SK-N-SH (cell line): ENCODE results near the gene CLN6. TPM values are rescaled to one million over a fixed set of nuclear protein-coding genes. Genes with fewer than 3 reads are reported as not detected.

ENCODE experiments used
- CTCF ChIA-PET: fragments of 300-600, 350-600 bp; formaldehyde crosslinking; extraction: SDS; loops from one replicate; lab custom pipeline; 2021; lab: Yijun Ruan, JAX
- POLR2A ChIA-PET: fragments of 350-600 bp; sonication (Branson Sonifier 250); formaldehyde crosslinking; extraction: SDS; loops from one replicate; lab custom pipeline; 2020; ENCODE audit warnings: antibody characterized with exemption, inconsistent platforms; lab: Yijun Ruan, JAX
- DNase-seq: peaks from one replicate; pipeline ENCODE4 v3.0.0; 2012
- H2AFZ ChIP-seq: fragments of 200-600 bp; sonication (generic); 2 replicates; pipeline ENCODE4 v1.8.1; 2016; ENCODE audit warnings: antibody characterized with exemption, mild to moderate bottlenecking, low read depth
- H3F3A ChIP-seq: fragments of 200-600 bp; sonication (generic); replicated peaks from 2 replicates; pipeline ENCODE3; 2016; ENCODE audit warnings: antibody characterized with exemption, mild to moderate bottlenecking; ENCODE audit not compliant: insufficient read depth
- H3K27ac ChIP-seq, 2 experiments: fragments of 200-500 bp in 1 of 2; fragments of 200-600 bp in 1 of 2; sonication (Bioruptor generic) in 1 of 2; sonication (generic), shearing (Covaris generic) in 1 of 2; 2 replicates each; pipeline versions ENCODE4 v1.5.1 to v1.6.1; 2014 to 2016; ENCODE audit warnings: low read depth in 2 of 2, inconsistent platforms in 1 of 2, low read length in 1 of 2, mild to moderate bottlenecking in 1 of 2, mixed read lengths in 1 of 2
- H3K27me3 ChIP-seq: fragments of 200-600 bp; sonication (generic), shearing (Covaris generic); 2 replicates; pipeline ENCODE4 v1.6.1; 2016; ENCODE audit warnings: mixed run types; ENCODE audit not compliant: insufficient read depth
- H3K36me3 ChIP-seq, 2 experiments: fragments of 200-500 bp in 1 of 2; fragments of 200-600 bp in 1 of 2; sonication (Bioruptor generic) in 1 of 2; sonication (generic) in 1 of 2; replicated peaks in 1 of 2; 2 replicates each; pipeline versions ENCODE3 to v1.5.1; 2014 to 2016; ENCODE audit warnings: low read length in 1 of 2, mild to moderate bottlenecking in 1 of 2; ENCODE audit not compliant: insufficient read depth in 2 of 2, control insufficient read depth in 1 of 2
- H3K4me1 ChIP-seq, 2 experiments: fragments of 200-500 bp in 1 of 2; fragments of 200-600 bp in 1 of 2; sonication (Bioruptor generic) in 1 of 2; sonication (generic), shearing (Covaris generic) in 1 of 2; 2 replicates each; pipeline versions ENCODE4 v1.5.1 to v1.6.1; 2014 to 2016; ENCODE audit warnings: low read depth in 1 of 2, low read length in 1 of 2, mixed run types in 1 of 2; ENCODE audit not compliant: insufficient read depth in 2 of 2, control insufficient read depth in 1 of 2
- H3K4me2 ChIP-seq: fragments of 200-600 bp; sonication (generic), shearing (Covaris generic); 2 replicates; pipeline ENCODE4 v1.6.1; 2017; ENCODE audit warnings: mixed run types
- H3K4me3 ChIP-seq, 2 experiments: fragments of 200-500 bp in 1 of 2; fragments of 200-600 bp in 1 of 2; sonication (Bioruptor generic) in 1 of 2; sonication (generic), shearing (Covaris generic) in 1 of 2; 2 replicates each; pipeline versions ENCODE4 v1.5.1 to v1.8.1; 2014 to 2016; ENCODE audit warnings: low read depth in 2 of 2, inconsistent platforms in 1 of 2, low read length in 1 of 2, mild to moderate bottlenecking in 1 of 2, mixed read lengths in 1 of 2, moderate library complexity in 1 of 2
- H3K79me2 ChIP-seq: fragments of 200-600 bp; sonication (generic); 2 replicates; pipeline ENCODE4 v1.8.1; 2017; ENCODE audit warnings: mild to moderate bottlenecking; ENCODE audit not compliant: insufficient read depth
- H3K9ac ChIP-seq: fragments of 200-600 bp; sonication (generic); 2 replicates; pipeline ENCODE4 v1.6.1; 2017; ENCODE audit warnings: mixed run types
- H3K9me2 ChIP-seq: fragments of 200-600 bp; sonication (generic); 2 replicates; pipeline ENCODE4 v1.6.1; 2017; ENCODE audit warnings: mixed run types
- H3K9me3 ChIP-seq: fragments of 200-600 bp; sonication (generic); 2 replicates; pipeline ENCODE4 v1.6.1; 2017; ENCODE audit warnings: mixed run types, mild to moderate bottlenecking, moderate library complexity
- H4K20me1 ChIP-seq: fragments of 200-600 bp; sonication (generic); 2 replicates; pipeline ENCODE4 v1.6.1; 2017; ENCODE audit warnings: mild to moderate bottlenecking, mixed run types; ENCODE audit not compliant: insufficient read depth
- CHD2 ChIP-seq: fragments of 150-350 bp; IDR thresholded peaks from 2 replicates; pipeline ENCODE4 v1.6.1; 2018; ENCODE audit warnings: low read length; ENCODE audit not compliant: partially characterized antibody
- ELF1 ChIP-seq: IDR thresholded peaks from 2 replicates; pipeline ENCODE4 v1.4.0; 2012
- EZH2phosphoT487 ChIP-seq: fragments of 200-600 bp; sonication (generic); IDR thresholded peaks from 2 replicates; pipeline ENCODE4 v1.6.1; 2017; ENCODE audit warnings: low read depth, mixed run types, mild to moderate bottlenecking, antibody characterized with exemption, moderate library complexity, borderline replicate concordance
- FOSL2 ChIP-seq: IDR thresholded peaks from 2 replicates; pipeline ENCODE4 v1.4.0; 2012; ENCODE audit warnings: low read depth, mild to moderate bottlenecking, moderate library complexity, borderline replicate concordance
- FOXJ3 ChIP-seq: sonication (generic); formaldehyde crosslinking; IDR thresholded peaks from 2 replicates; pipeline ENCODE4 v1.5.1; 2020; ENCODE audit warnings: mild to moderate bottlenecking, missing genetic modification reagents
- FOXM1 ChIP-seq: IDR thresholded peaks from 2 replicates; pipeline ENCODE4 v1.4.0; 2012; ENCODE audit warnings: low read depth, mild to moderate bottlenecking
- GABPA ChIP-seq: IDR thresholded peaks from 2 replicates; pipeline ENCODE4 v1.4.0; 2012; ENCODE audit warnings: low read depth, mild to moderate bottlenecking
- JUND ChIP-seq: IDR thresholded peaks from 2 replicates; pipeline ENCODE4 v1.4.0; 2012
- MEF2A ChIP-seq: IDR thresholded peaks from 2 replicates; pipeline ENCODE4 v1.4.0; 2012; ENCODE audit warnings: low read depth, borderline replicate concordance
- MXI1 ChIP-seq: IDR thresholded peaks from 2 replicates; pipeline ENCODE4 v1.6.1; 2012; ENCODE audit warnings: mild to moderate bottlenecking, low read depth, low read length, improper control_type of control experiment
- NFIC ChIP-seq: IDR thresholded peaks from 2 replicates; pipeline ENCODE4 v1.4.0; 2012; ENCODE audit warnings: borderline replicate concordance
- NRF1 ChIP-seq: IDR thresholded peaks from 2 replicates; pipeline ENCODE4 v1.6.1; 2012; ENCODE audit warnings: low read depth, mild to moderate bottlenecking, low read length
- POLR2AphosphoS5 ChIP-seq: IDR thresholded peaks from 2 replicates; pipeline ENCODE4 v1.6.1; 2012; ENCODE audit warnings: low read depth, low read length
- RAD21 ChIP-seq: IDR thresholded peaks from 2 replicates; pipeline ENCODE4 v1.6.1; 2012; ENCODE audit warnings: mild to moderate bottlenecking, low read length
- RCOR1 ChIP-seq: fragments of 150-350 bp; IDR thresholded peaks from 2 replicates; pipeline ENCODE4 v1.6.1; 2017; ENCODE audit warnings: antibody characterized with exemption, low read length
- RFX5 ChIP-seq: IDR thresholded peaks from 2 replicates; pipeline ENCODE4 v1.6.1; 2012; ENCODE audit warnings: mild to moderate bottlenecking, improper control_type of control experiment, low read length
- SIN3A ChIP-seq: IDR thresholded peaks from 2 replicates; pipeline ENCODE4 v1.6.1; 2012; ENCODE audit warnings: low read depth, mild to moderate bottlenecking, low read length, moderate library complexity, borderline replicate concordance
- TAF1 ChIP-seq: IDR thresholded peaks from 2 replicates; pipeline ENCODE4 v1.6.1; 2012; ENCODE audit warnings: low read depth, mild to moderate bottlenecking, low read length, moderate library complexity, borderline replicate concordance
- TCF12 ChIP-seq: IDR thresholded peaks from 2 replicates; pipeline ENCODE4 v1.4.0; 2012
- TEAD4 ChIP-seq: IDR thresholded peaks from 2 replicates; pipeline ENCODE4 v1.4.0; 2012; ENCODE audit warnings: mild to moderate bottlenecking, borderline replicate concordance; ENCODE audit not compliant: insufficient read depth
- YY1 ChIP-seq: IDR thresholded peaks from 2 replicates; pipeline ENCODE4 v1.4.0; 2012; ENCODE audit warnings: low read depth, mild to moderate bottlenecking
- WGBS: methylation state at CpG from one replicate; pipeline ENCODE4 v1.1.6; 2017; ENCODE audit warnings: low lambda C conversion rate; 5-methylcytosine and 5-hydroxymethylcytosine counted together
- polyA plus RNA-seq, 3 experiments: library from polyadenylated mRNA; depleted of rRNA; stranded (reverse); fragments of >200 nt; gene quantifications; 2 replicates each; pipeline ENCODE4 v1.2.3, GENCODE V29; 2012
- TF ChIP-seq, protein P1 (sequence below): IDR thresholded peaks from 2 replicates; pipeline ENCODE4 v1.4.0; 2012; ENCODE audit warnings: low read depth, borderline replicate concordance
- TF ChIP-seq, protein P2 (sequence below): IDR thresholded peaks from 2 replicates; pipeline ENCODE4; 2012
- TF ChIP-seq, protein P3 (sequence below): IDR thresholded peaks from 2 replicates; pipeline ENCODE4 v1.4.0; 2012; ENCODE audit warnings: low read depth
- TF ChIP-seq, protein P4 (sequence below): fragments of 150-350 bp; IDR thresholded peaks from 2 replicates; pipeline ENCODE4 v1.6.1; 2016; ENCODE audit warnings: mild to moderate bottlenecking, low read depth, low read length

CLN6 gene
- polyA plus RNA-seq, 1 of the 3 experiments (the other 2 are of a cell fraction) = 27.5 TPM

DNA sequence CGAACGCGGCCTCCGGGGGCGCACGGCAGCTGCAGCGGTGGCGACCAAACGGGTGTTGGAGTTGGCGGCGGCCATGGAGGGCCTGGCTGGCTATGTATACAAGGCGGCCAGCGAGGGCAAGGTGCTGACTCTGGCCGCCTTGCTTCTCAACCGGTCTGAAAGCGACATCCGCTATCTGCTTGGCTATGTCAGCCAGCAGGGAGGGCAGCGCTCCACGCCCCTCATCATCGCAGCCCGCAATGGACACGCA lies 48.7 kb upstream of the CLN6 start:
- Histone ChIP-seq H3K9me3 (no peaks in the 10 kb centered on the region), H3K79me2 (peaks cover 84% of the 10 kb centered on the region), H3K36me3 (peaks cover 7 to 11% of the 10 kb centered on the region in 2 experiments), H2AFZ (no peak overlapping the region), H3F3A (peaks cover 19% of the 10 kb centered on the region), H3K4me1 (peaks cover 14 to 36% of the 10 kb centered on the region in 2 experiments; a peak in 3 of 4 replicates), H3K27ac (peak overlapping the region; percentile 97 to 99), H3K9me2 (no peaks in the 10 kb centered on the region), H3K27me3 (no peaks in the 10 kb centered on the region), H3K4me3 (peak overlapping the region; percentile 86 to 98), H4K20me1 (peaks cover 49% of the 10 kb centered on the region), H3K4me2 (peak overlapping the region; percentile 82), H3K9ac (peak overlapping the region; percentile 98)
- no peak for DNase-seq
- WGBS = 0% methylated on average over 17 of the region's 22 CpGs
- CTCF ChIA-PET = interaction anchor here (1.7 to 2.9 kb wide), 3 partner anchors 25 to 29 kb away, joined by 5 to 19 read pairs (median 8); no protein-coding TSS in a partner anchor
- POLR2A ChIA-PET = interaction anchor here (1.1 to 2.5 kb wide), 7 partner anchors 11 to 541 kb away, joined by 5 to 16 read pairs (median 6); no protein-coding TSS in a partner anchor
- TF ChIP-seq RAD21 = no peak

DNA sequence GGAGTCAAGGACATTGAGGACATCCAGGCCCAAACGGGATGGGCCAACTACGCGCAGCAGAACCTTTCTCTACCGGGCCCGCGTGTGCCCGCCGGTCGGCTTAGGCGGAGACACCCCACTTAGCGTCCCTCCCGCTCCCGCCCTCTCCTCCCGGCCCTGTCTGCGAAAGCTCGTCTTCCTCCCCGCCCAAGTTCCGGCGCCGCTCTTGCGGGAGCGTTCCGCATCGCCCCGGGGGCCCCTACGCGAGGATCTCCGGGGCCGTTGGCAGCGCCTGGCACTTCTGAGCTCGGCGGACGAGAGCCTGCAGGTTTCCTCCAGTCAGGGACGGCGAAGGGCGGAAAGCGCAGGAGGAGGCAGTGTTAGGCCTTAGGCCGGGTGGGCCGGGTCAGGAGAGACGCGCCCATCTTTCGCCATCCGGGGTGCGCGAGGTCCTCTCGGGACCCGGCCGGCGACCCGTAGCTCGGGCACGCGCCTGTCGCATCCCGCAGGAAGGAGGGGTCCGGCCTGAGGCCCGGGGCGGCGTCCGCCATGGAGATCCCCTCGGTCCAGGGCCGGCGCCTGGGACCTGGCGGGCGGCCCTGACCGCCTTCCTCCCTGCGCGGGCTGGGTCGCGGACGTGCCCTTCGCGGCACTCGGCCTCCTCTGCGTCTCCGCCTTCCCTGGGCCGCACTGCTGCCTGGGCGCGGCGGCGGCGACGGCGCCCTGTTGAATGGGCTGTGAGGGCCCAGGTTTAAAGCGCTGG lies 48.2 kb upstream of the CLN6 start, which contains the start of gene FEM1B:
Gene FEM1B, plus strand, starts transcription at position 143 of the 742 bp plus-strand sequence. CDS start 673 bp downstream, outside the sequence.
- H3K27me3 ChIP-seq = no peaks in the 10 kb centered on the region
- peak within 1 kb of the TSS; percentile 97 to 99 for H3K27ac ChIP-seq
- H3K4me1 ChIP-seq = peaks cover 16 to 36% of the 10 kb centered on the region in 2 experiments; a peak in 3 of 4 replicates
- peaks cover 79% of the 10 kb centered on the region for H3K79me2 ChIP-seq
- WGBS = 0% methylated on average over 16 of the region's 85 CpGs
- H3K9ac ChIP-seq = peak within 1 kb of the TSS; percentile 98
- no peaks in the 10 kb centered on the region for H3K9me2 ChIP-seq
- DNase-seq = peak; percentile 93
- H2AFZ ChIP-seq = peak within 1 kb of the TSS; percentile 99
- H3K4me2 ChIP-seq = peak within 1 kb of the TSS; percentile 82
- H3K9me3 ChIP-seq = no peaks in the 10 kb centered on the region
- peaks cover 24% of the 10 kb centered on the region for H3F3A ChIP-seq
- peaks cover 7 to 11% of the 10 kb centered on the region in 2 experiments for H3K36me3 ChIP-seq
- ChIA-PET CTCF (interaction anchor here (0.7 to 2.9 kb wide), 7 partner anchors 17 to 48 kb away, joined by 3 to 19 read pairs (median 4); no protein-coding TSS in a partner anchor), POLR2A (interaction anchor here (0.7 to 2.5 kb wide), 11 partner anchors 12 to 542 kb away, joined by 3 to 16 read pairs (median 5); no protein-coding TSS in a partner anchor)
- H3K4me3 ChIP-seq = peak within 1 kb of the TSS; percentile 86 to 98
- H4K20me1 ChIP-seq = peaks cover 44% of the 10 kb centered on the region
- TF ChIP-seq TAF1 = peak; percentile 95
- 0 out of 2 replicates have a peak, but pooled peaks have one; percentile 54 for TF ChIP-seq FOXM1
- TF ChIP-seq, protein P1, sequence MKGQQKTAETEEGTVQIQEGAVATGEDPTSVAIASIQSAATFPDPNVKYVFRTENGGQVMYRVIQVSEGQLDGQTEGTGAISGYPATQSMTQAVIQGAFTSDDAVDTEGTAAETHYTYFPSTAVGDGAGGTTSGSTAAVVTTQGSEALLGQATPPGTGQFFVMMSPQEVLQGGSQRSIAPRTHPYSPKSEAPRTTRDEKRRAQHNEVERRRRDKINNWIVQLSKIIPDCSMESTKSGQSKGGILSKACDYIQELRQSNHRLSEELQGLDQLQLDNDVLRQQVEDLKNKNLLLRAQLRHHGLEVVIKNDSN = 0 out of 2 replicates have a peak, but pooled peaks have one; percentile 38
- TF ChIP-seq YY1 = 0 out of 2 replicates have a peak, but pooled peaks have one; percentile 42
- TF ChIP-seq EZH2phosphoT487 = no peak
- TF ChIP-seq MXI1 = peak; percentile 69
- TF ChIP-seq GABPA = peak; percentile 81
- no peak for TF ChIP-seq RFX5
- TF ChIP-seq ELF1 = peak; percentile 71
- peak; percentile 48; the same call in 1 of the 2 replicates for TF ChIP-seq FOXJ3
- peak; percentile 47; the same call in 1 of the 2 replicates for TF ChIP-seq TCF12
- no peak for TF ChIP-seq CHD2
- peak; percentile 34; the same call in 1 of the 2 replicates for TF ChIP-seq MEF2A
- TF ChIP-seq, protein P2, sequence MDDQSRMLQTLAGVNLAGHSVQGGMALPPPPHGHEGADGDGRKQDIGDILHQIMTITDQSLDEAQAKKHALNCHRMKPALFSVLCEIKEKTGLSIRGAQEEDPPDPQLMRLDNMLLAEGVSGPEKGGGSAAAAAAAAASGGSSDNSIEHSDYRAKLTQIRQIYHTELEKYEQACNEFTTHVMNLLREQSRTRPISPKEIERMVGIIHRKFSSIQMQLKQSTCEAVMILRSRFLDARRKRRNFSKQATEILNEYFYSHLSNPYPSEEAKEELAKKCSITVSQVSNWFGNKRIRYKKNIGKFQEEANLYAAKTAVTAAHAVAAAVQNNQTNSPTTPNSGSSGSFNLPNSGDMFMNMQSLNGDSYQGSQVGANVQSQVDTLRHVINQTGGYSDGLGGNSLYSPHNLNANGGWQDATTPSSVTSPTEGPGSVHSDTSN = peak; percentile 23; the same call in 1 of the 2 replicates
- peak; percentile 80 for TF ChIP-seq POLR2AphosphoS5
- TF ChIP-seq NFIC = no peak; the same call in 1 of the 2 replicates
- TF ChIP-seq, protein P3, sequence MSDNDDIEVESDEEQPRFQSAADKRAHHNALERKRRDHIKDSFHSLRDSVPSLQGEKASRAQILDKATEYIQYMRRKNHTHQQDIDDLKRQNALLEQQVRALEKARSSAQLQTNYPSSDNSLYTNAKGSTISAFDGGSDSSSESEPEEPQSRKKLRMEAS = peak; percentile 61
- TF ChIP-seq SIN3A = no peak; the same call in 1 of the 2 replicates
- peak; percentile 42 for TF ChIP-seq NRF1
- TF ChIP-seq RCOR1 = no peak
- TF ChIP-seq JUND = no peak
- TF ChIP-seq FOSL2 = peak; percentile 6; the same call in 1 of the 2 replicates
- TF ChIP-seq, protein P4, sequence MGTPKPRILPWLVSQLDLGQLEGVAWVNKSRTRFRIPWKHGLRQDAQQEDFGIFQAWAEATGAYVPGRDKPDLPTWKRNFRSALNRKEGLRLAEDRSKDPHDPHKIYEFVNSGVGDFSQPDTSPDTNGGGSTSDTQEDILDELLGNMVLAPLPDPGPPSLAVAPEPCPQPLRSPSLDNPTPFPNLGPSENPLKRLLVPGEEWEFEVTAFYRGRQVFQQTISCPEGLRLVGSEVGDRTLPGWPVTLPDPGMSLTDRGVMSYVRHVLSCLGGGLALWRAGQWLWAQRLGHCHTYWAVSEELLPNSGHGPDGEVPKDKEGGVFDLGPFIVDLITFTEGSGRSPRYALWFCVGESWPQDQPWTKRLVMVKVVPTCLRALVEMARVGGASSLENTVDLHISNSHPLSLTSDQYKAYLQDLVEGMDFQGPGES = peak; percentile 20; the same call in 1 of the 2 replicates
- peak; percentile 15; the same call in 1 of the 2 replicates for TF ChIP-seq TEAD4
